ENCODE data around the gene TCAIM.
A peak's percentile ranks its signal among the peaks of the same experiment; 100 is the strongest.

GRCh38 chr3:44289882-44290462 lies 48.6 kb upstream of the TCAIM start:
- TF ChIP-seq POLR2AphosphoS5 (IDR thresholded peaks at IDR 0.05; ENCODE audit: low read depth, low read length) (no peak), REST (IDR thresholded peaks at IDR 0.05; ENCODE audit: low read depth) (no peak), RAD21 (IDR thresholded peaks at IDR 0.05; ENCODE audit: low read depth) (no peak), CTCF (IDR thresholded peaks at IDR 0.05 in 2 of 3, conservative IDR thresholded peaks at IDR 0.05 in 1 of 3; ENCODE audit: borderline replicate concordance in 1 of 3, insufficient read depth in 1 of 3, low read depth in 2 of 3, low read length in 2 of 3) (no peak), ZNF274 (IDR thresholded peaks at IDR 0.05; ENCODE audit: low read depth, low read length) (no peak), MAX (IDR thresholded peaks at IDR 0.05) (peak; percentile 23), CBX3 (IDR thresholded peaks at IDR 0.05; ENCODE audit: low read depth) (peak; percentile 56; the same call in 1 of the 2 replicates), POLR2A (IDR thresholded peaks at IDR 0.05; ENCODE audit: borderline replicate concordance, extremely low read depth, insufficient read depth, insufficient read length) (no peak)

All from HCT116 (cell line).